Left ventricle myocardium superior (tissue), 1 donor: ENCODE data around the gene DOCK10. TPM values are rescaled to one million over a fixed set of nuclear protein-coding genes. Genes with fewer than 3 reads are reported as not detected.

Experiments used
- ATAC-seq: fragments of 200-7000 bp; cut with Tn5 transposase; one replicate; pipeline ENCODE4 v1.9.1; 2020; ENCODE audit warnings: mild to moderate bottlenecking, moderate library complexity
- DNase-seq: peaks from one replicate; pipeline ENCODE4 v3.0.0-alpha.2; 2020
- intact Hi-C: fragments of 100-400 bp; cut with micrococcal nuclease; formaldehyde crosslinking; loops from one replicate; pipeline ENCODE4 v1.11.0; 2022
- total RNA-seq: library from RNA; stranded (reverse); fragmentation: NEBNext Ultra II Directional; extraction: Animal tissue kit (Norgen Biotek cat#: 25700); gene quantifications from one replicate; pipeline ENCODE4 v1.2.1, GENCODE V29; 2021
- donor health status: DM: no; HTN: yes; CAD: no; lungs with severe emphysema.

Gene DOCK10
- total RNA-seq, 1 donor from 2014 or later, result 2.3 TPM

- intact Hi-C loops, result no loop called here
- ATAC-seq (no peak), DNase-seq (no peak)
These were observed 23.2 kb downstream of the DOCK10 start for GRCh38 chr2:225019105-225019504.

GRCh38 chr2:225017713-225018112 lies 24.6 kb downstream of the DOCK10 start:
- intact Hi-C loops, result no loop called here
- no peak for ATAC-seq
- DNase-seq, result no peak

- ATAC-seq, result no peak
- intact Hi-C loops, result no loop called here
These were observed 25.1 kb downstream of the DOCK10 start for GRCh38 chr2:225017098-225017685.

GRCh38 chr2:225013425-225014365 lies 28.6 kb downstream of the DOCK10 start:
- intact Hi-C loops, result no loop called here
- DNase-seq (no peak), ATAC-seq (no peak)

More at GRCh38 chr2:225017098-225017685, 25.1 kb downstream of the DOCK10 start:
- DNase-seq, result no peak

- intact Hi-C loops, result no loop called here
- no peak for DNase-seq
- ATAC-seq, result no peak
These were observed 30.7 kb downstream of the DOCK10 start for GRCh38 chr2:225011585-225011984.

- ATAC-seq, result no peak
- intact Hi-C loops, result no loop called here
These were observed 31.5 kb downstream of the DOCK10 start for GRCh38 chr2:225010804-225011203.

GRCh38 chr2:225009768-225010167 lies 32.5 kb downstream of the DOCK10 start:
- ATAC-seq (no peak), DNase-seq (no peak)
- intact Hi-C loops, result no loop called here

More at GRCh38 chr2:225010804-225011203, 31.5 kb downstream of the DOCK10 start:
- DNase-seq, result no peak

- DNase-seq (no peak), ATAC-seq (no peak)
- intact Hi-C loops, result no loop called here
These were observed 33.3 kb downstream of the DOCK10 start for GRCh38 chr2:225008935-225009334.

GRCh38 chr2:225008179-225008856 lies 34.0 kb downstream of the DOCK10 start:
- no peak for DNase-seq
- no peak for ATAC-seq
- intact Hi-C loops, result no loop called here

GRCh38 chr2:225006730-225007129 lies 35.5 kb downstream of the DOCK10 start:
- DNase-seq (no peak), ATAC-seq (no peak)
- intact Hi-C loops, result no loop called here

- DNase-seq, result no peak
- ATAC-seq, result no peak
- intact Hi-C loops, result no loop called here
These were observed 37.7 kb downstream of the DOCK10 start for GRCh38 chr2:225004597-225004996.

- ATAC-seq, result no peak
- intact Hi-C loops, result no loop called here
These were observed 39.6 kb downstream of the DOCK10 start for GRCh38 chr2:225002656-225003045.

GRCh38 chr2:225002039-225002655 lies 40.1 kb downstream of the DOCK10 start:
- no peak for ATAC-seq
- no peak for DNase-seq
- intact Hi-C loops, result no loop called here

More at GRCh38 chr2:225002656-225003045, 39.6 kb downstream of the DOCK10 start:
- no peak for DNase-seq

GRCh38 chr2:224999754-225000153 lies 42.5 kb downstream of the DOCK10 start:
- intact Hi-C loops, result no loop called here
- ATAC-seq (no peak), DNase-seq (no peak)

- ATAC-seq (no peak), DNase-seq (no peak)
- intact Hi-C loops, result no loop called here
These were observed 42.9 kb downstream of the DOCK10 start for GRCh38 chr2:224999321-224999720.

- intact Hi-C loops, result no loop called here
- ATAC-seq, result peak; percentile 40
- no peak for DNase-seq
These were observed 44.5 kb downstream of the DOCK10 start for GRCh38 chr2:224997802-224998201.

- intact Hi-C loops, result no loop called here
- DNase-seq (no peak), ATAC-seq (no peak)
These were observed 46.8 kb downstream of the DOCK10 start for GRCh38 chr2:224995419-224995818.

- intact Hi-C loops, result no loop called here
- ATAC-seq (no peak), DNase-seq (no peak)
These were observed 47.9 kb downstream of the DOCK10 start for GRCh38 chr2:224994242-224994823.

- ATAC-seq, result no peak
- DNase-seq, result no peak
- intact Hi-C loops, result no loop called here
These were observed 51.6 kb downstream of the DOCK10 start for GRCh38 chr2:224990710-224991109.
